Retinal pigment epithelial cell (primary cell): ENCODE data around the gene CCDC51.

Experiments used
- DNase-seq: peaks from one replicate; pipeline ENCODE4 v3.0.0-alpha.2; 2010; ENCODE audit warnings: low read depth
- H3K4me3 ChIP-seq: 2 replicates; pipeline ENCODE4 v1.5.1; 2011; ENCODE audit warnings: mild to moderate bottlenecking, low read length, control low read depth, moderate library complexity
- CTCF ChIP-seq: conservative IDR thresholded peaks from 2 replicates; pipeline ENCODE4 v1.5.1; 2011; ENCODE audit warnings: low read depth, low read length, control low read depth, inconsistent platforms

The CCDC51 gene

GRCh38 chr3:48418140-48418539 lies 21.8 kb downstream of the CCDC51 start:
- no peak overlapping the region for H3K4me3 ChIP-seq
- no peak for DNase-seq
- no peak for TF ChIP-seq CTCF

GRCh38 chr3:48417529-48418108 lies 22.3 kb downstream of the CCDC51 start:
- H3K4me3 ChIP-seq = no peak overlapping the region
- TF ChIP-seq CTCF = no peak
- DNase-seq = no peak

GRCh38 chr3:48416546-48416945 lies 23.4 kb downstream of the CCDC51 start:
- no peak overlapping the region for H3K4me3 ChIP-seq
- no peak for DNase-seq
- TF ChIP-seq CTCF = no peak

GRCh38 chr3:48416091-48416505 lies 23.8 kb downstream of the CCDC51 start:
- DNase-seq = no peak
- no peak overlapping the region for H3K4me3 ChIP-seq
- no peak for TF ChIP-seq CTCF

- DNase-seq = no peak
- H3K4me3 ChIP-seq = no peak overlapping the region
- peak; percentile 29 for TF ChIP-seq CTCF
Measured at GRCh38 chr3:48415251-48415953, 24.5 kb downstream of the CCDC51 start.

GRCh38 chr3:48414376-48415250 lies 25.3 kb downstream of the CCDC51 start:
- TF ChIP-seq CTCF = no peak

More at GRCh38 chr3:48414376-48415250, 25.3 kb downstream of the CCDC51 start:
- no peak overlapping the region for H3K4me3 ChIP-seq
- no peak for DNase-seq
